NCI-H345 treated with DMSO at 0.1 percent for 48 hours (cell line): ENCODE results near the gene KISS1.

Experiments used
- DNase-seq: peaks from one replicate; lab custom pipeline; 2025; ENCODE audit not compliant: unreplicated experiment; lab: John Stamatoyannopoulos, UW

Gene KISS1

GRCh38 chr1:204161609-204162493 is 34.4 kb downstream of the KISS1 start:
- DNase-seq = no peak

DNA sequence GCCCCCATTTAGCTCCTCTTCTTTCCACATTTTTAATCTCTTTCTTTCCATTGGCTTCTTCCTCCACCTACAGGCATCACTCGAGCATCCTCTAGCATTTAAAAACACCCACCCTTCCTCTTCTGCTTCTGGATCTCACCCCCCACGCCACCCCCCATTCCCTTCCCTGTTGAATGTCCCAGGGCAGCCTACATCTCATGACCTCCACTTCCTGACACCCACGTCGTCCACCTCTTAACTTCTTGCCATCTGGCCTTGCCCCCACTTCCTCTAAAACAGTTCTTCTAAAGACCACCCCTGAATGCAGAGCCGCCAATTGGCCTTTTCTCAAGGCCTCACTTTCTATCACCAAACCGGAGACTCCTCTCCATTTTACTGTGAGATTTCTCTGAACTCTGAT is 38.3 kb downstream of the KISS1 start:
- DNase-seq = no peak

DNA sequence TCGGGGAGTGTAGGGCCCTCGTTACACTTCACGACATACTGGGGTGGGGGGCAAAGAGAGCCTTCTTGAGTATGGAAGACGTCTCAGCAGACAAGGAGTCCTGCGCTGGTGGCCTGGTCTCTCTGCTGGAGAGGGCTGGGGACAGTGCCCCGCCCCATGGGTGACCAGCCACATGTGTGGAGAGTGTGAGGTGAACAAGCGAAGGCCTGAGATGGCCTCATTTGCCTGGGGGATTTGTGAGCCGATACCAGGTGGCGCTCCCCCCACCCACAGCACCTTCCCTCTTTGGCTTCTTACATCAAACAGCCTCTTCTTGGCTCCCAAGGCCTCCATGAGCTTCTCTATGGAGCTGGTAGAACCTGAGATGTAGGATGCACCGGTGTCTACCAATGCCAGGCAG is 40.4 kb downstream of the KISS1 start:
- no peak for DNase-seq

DNA sequence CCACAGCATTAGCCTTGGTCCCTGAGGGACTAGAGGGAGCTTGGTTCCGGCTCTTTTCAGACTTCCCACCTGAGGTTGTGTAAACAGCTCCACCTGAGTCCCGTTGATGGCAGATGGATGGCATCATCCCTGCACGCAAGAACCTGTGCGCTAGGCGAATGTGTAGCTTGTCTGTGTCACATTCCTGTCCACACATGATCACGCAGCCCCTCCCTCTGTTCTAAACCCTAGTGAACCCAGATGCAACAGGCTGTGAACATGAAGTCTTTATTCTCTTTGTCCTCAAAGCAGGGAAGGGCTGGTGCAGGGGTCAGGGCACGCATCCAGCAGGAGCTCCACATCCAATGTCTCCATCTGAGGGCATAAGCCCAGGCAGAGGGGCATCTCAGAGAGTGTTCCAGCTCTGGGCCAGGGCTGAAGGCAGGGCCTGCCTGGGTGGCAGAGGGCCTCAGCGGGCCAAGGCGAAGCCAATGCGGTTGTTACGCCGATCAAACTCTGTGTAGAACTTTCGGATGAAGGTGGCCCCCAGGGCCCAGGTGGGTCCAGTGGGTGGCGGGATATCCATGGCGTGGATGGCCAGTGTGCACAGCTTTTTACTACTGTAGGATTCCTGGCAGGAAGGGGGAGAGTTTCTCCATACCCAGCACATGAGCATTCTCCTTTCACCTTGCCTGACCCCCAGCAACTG is 41.6 kb downstream of the KISS1 start:
- DNase-seq = no peak

DNA sequence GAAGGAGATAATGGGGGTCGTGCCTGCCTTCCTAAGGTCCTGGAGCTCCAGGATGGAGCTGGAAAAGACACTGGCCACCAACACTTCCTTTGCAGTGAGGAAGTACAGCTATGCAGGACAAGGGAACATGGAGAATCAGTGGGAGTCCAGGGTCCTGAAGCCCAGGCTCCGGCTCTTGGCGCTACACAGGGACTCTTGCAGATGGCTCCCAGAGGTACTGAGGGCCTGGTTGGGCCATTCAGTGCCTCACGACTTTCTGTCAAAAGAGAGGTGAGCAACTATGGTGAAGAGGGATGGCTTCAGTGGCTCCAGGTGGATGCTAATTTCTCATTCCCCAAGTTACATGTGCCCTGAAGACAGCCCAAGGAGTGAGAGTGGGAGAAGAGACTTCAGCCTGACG is 42.6 kb downstream of the KISS1 start:
- DNase-seq = no peak

DNA sequence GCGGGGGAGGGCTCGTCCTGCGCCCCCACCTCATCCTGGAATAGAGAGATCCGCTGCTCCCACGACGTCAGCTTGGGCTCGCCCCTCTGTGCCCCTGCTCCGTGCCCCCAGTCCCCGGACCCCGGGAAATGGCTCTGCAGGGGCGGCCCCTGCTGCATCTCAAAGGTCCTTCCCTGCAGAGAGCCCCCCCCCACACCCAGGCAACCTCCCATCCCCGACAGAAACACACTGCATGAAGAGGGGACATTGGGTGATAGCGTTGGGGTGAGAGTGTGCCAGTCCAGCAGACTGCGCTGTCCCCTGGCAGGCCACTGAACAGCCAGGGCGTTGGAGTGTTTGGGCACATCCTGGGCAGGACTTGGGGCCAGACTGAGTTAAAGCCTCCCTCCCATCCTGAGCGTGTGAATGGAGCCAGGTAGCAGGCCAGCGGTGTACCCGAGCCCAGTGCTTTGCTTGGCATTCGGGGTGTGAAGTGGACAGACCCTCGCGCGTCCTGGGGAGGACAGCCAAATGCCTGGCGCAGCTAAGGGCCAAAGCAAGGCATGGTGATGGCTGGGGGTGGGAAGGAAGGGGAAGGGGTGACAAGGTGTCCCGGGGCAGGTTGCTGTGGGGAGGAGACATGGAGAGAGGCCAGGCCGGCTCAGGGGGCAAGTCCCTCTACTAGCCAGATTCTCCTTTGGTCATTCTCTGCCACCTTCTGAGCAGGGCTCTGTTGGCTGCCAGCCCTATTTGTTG is 43.8 kb downstream of the KISS1 start:
- DNase-seq = no peak

- DNase-seq = peak; percentile 35
These were observed 44.6 kb downstream of the KISS1 start, which contains the start of gene ETNK2 for GRCh38 chr1:204151552-204152309. ETNK2 (minus strand) TSS chr1:204152044; CDS start chr1:204151852, 192 bp downstream.

GRCh38 chr1:204150702-204151551 is 45.4 kb downstream of the KISS1 start:
- no peak for DNase-seq

GRCh38 chr1:204149635-204150565 is 46.4 kb downstream of the KISS1 start:
- DNase-seq = no peak

GRCh38 chr1:204149107-204149506 is 47.2 kb downstream of the KISS1 start:
- no peak for DNase-seq

DNA sequence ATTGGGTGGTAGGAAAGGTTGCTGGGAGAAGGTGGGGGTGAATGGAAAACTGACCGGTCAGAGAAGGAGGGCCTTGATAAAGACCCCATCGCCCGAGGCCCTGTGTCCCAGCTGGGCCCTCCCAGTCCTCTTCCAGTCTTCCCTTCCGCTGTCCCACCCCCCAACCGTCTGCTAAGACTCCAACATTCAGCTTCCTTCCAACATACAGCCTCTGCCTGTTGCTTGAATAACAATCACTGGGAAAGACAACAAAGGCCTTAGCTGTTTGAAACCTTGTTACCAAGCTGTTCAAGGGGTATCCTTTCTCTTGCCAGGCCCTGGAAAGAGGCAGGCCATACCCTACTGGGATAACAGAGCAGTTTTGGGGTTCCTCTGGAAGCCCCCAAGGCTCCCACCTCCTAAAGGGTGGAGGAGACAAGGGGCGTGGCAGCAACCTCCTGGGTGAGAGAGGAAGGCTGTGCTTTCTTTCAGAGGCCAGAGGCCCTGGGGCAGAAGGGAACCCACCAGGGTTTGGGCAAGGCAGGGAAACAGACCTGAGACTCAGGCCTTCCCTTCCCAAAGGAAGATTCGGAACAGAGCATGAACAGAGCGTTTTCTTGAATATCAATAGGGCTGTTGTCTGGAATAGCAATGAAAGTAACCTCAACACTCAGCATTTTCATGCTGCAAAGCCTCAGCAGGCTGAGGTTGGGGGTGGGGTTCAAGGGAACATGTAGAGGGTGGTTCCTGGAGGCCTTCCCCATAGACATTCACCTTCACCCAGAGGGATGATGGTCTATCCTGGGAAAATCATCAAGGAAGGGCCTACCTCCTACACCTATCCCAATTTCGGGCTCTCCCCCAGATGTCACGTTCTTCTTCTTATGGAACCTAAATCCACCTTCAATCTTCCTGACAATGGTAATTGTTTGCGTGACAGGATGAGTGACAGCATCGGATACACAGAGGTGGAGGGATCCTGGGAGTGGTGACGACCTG is 48.6 kb downstream of the KISS1 start:
- DNase-seq = no peak

- DNase-seq = no peak
These were observed 49.3 kb downstream of the KISS1 start for GRCh38 chr1:204146965-204147364.

GRCh38 chr1:204146309-204146708 is 50.0 kb downstream of the KISS1 start:
- DNase-seq = no peak

DNA sequence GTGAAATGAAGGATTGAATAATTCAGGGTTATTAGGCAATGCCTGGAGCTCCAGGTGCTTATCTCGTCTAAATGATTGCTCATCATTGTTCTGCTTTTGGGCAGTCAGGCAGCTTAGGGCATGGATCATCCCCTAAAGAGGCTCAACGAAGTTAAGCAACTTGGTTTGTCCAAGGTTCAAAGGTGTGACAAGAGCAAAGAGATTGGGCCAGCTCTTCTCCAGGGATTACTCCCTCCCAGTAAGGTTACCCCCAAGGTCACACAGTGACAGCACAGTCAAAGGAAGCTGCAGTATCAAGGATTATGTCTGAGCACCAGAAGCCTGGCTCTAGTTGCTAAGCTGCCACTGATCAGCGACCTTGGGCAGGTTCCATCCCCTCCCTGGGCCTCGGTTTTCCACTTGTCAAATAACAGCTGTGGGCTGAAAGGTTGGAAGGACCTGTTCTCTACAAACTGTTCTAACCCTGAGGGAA is 51.2 kb downstream of the KISS1 start:
- DNase-seq = no peak

DNA sequence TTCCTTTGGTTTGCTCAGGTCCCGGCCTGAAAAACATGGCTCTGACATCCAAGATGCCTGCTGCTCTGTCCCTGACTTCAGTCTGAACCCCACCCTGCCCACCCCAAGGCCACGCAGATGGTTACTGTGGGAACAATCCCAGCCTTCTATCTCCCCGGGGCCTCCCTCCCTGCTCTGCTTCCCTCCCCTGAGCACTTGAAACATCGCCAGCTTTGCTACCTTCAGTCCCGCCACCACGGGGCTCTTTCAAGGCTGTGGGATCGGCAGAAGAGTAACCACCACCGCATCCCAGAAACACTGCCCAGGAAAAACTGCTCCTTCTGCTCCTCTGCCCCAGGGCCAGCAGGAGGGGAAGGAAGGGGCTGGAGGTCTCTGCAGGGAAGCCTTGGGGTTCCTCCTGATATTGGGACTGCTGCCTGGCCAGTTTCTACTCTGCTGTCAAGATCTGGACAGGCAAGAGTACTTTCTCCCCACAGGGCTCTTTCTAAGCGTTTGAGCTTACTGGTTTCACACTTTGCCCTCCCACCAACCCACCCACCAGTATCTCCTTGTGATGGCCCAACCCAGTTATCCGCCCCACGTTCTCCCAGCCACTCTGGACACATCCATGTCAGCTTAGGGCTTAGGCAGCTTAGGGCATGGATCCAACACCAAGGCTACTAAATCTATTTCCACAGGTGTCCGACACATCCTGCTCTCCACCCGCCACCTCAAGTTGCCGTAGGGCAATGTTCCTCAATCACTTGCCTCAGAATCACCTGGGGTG is 52.8 kb downstream of the KISS1 start:
- no peak for DNase-seq

DNA sequence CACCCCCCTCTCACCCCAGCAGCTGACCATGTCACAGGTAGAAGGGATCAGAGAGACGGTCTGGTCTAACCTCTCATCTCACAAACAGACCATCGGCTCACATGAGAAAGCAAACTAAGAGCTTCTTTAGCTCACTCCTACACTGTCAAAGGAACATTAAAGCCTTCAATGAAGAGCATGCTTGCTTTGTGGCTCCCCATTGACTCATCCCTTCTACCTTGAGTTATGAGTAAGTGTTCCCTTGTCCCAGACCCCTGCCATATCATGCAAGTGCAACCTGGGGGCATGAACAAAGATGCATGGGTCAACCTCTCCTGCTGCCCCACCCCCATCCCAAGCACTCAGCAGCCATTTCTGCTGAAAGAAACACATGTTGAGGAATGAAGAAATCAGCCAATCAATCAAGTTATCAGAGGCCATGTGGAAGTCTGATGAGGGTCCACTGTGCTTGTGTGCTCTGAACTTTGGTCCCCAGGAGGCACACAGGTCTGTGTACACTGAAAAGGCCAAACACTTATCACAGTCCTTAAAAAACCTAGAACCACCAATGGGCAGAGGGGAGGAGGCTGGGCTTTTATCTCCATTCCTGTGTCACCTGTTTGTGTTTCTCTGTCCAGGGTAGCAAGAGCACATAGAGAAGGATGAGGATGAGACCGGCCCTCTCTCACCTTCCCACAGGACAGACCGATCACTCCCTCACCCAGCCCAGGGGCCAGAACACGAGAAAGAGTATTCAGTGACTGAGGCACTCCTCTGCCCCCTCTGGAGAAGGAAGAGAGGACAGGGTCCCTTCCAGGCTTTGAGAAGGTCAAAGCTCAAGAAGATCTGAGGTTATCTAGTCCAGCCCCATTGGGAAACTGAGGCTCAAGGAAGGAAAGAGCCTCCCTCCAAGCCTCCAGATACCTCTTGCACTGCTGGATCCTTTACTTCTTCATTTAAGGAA is 54.0 kb downstream of the KISS1 start:
- no peak for DNase-seq
